Activated naive CD4-positive, alpha-beta T cell treated with anti-CD3 and anti-CD28 coated beads, Interleukin-2, amount 10 ng/mL, durations not matched to agents 7 days and 5 days (primary cell): ENCODE measurements around the gene WDFY4.

Experiments
- CTCF ChIA-PET: fragments of 350-600 bp; sonication (Branson Sonifier 250); formaldehyde crosslinking; loops from one replicate; lab custom pipeline; 2021; ENCODE audit warnings: antibody characterized with exemption; lab: Charles Lee
- DNase-seq: peaks from one replicate; pipeline ENCODE4 v3.0.0-alpha.2; 2020
- H3K27ac Mint-ChIP-seq: one replicate; pipeline ENCODE4 v1.8.0; 2021; ENCODE audit warnings: mild to moderate bottlenecking, moderate library complexity, mixed read lengths
- H3K27me3 Mint-ChIP-seq: one replicate; pipeline ENCODE4 v1.8.0; 2021; ENCODE audit warnings: mild to moderate bottlenecking, mixed read lengths
- H3K36me3 Mint-ChIP-seq: one replicate; pipeline ENCODE4 v1.8.0; 2021; ENCODE audit warnings: mixed read lengths
- H3K4me1 Mint-ChIP-seq: one replicate; pipeline ENCODE4 v1.8.0; 2021; ENCODE audit warnings: mixed read lengths
- H3K4me3 Mint-ChIP-seq: one replicate; pipeline ENCODE4 v1.8.0; 2021; ENCODE audit warnings: mild to moderate bottlenecking, moderate library complexity, mixed read lengths
- H3K9me3 Mint-ChIP-seq: one replicate; pipeline ENCODE4 v1.8.0; 2021; ENCODE audit warnings: mixed read lengths

WDFY4 gene

DNA sequence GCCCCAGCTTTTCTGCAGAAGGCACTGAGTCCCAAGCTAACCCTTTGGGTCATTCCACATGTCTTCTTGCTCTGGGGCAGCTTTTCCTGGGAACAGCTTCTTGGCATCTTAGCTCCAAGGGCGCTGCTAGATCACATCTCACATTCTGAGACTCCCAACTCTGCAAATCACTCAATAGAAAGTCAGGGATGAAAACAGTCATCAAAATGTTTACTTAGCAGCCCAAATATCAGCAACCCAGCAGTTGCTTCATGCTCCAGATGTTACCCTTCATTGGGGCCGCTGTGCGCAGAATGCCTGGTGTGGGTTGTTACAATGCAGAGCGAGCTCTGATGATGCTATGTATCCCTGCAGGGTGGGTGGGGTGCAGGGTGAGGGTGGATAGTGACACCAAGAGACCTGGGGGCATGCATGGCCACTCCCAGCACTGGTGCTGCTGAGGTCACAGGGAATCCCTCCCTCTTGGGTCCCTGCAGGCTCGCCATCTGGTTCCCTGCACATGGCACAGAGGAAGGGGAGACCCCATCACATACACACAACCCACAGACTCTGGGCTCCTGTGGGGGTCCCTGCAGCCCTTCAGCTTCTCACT, 19.0 kb downstream of the WDFY4 start:
- H3K4me3 Mint-ChIP-seq, result no peak overlapping the region
- H3K27ac Mint-ChIP-seq, result no peak overlapping the region
- DNase-seq, result no peak
- no peaks in the 10 kb centered on the region for H3K9me3 Mint-ChIP-seq
- CTCF ChIA-PET, result no interaction called here
- H3K4me1 Mint-ChIP-seq, result no peaks in the 10 kb centered on the region
- H3K36me3 Mint-ChIP-seq, result no peaks in the 10 kb centered on the region
- H3K27me3 Mint-ChIP-seq, result peaks cover 34% of the 10 kb centered on the region

GRCh38 chr10:48704156-48704555, 19.5 kb downstream of the WDFY4 start:
- no peak overlapping the region for H3K4me3 Mint-ChIP-seq
- CTCF ChIA-PET, result no interaction called here
- H3K27ac Mint-ChIP-seq, result no peak overlapping the region
- no peaks in the 10 kb centered on the region for H3K4me1 Mint-ChIP-seq
- no peaks in the 10 kb centered on the region for H3K36me3 Mint-ChIP-seq
- no peak for DNase-seq
- no peaks in the 10 kb centered on the region for H3K9me3 Mint-ChIP-seq
- peaks cover 34% of the 10 kb centered on the region for H3K27me3 Mint-ChIP-seq

DNA sequence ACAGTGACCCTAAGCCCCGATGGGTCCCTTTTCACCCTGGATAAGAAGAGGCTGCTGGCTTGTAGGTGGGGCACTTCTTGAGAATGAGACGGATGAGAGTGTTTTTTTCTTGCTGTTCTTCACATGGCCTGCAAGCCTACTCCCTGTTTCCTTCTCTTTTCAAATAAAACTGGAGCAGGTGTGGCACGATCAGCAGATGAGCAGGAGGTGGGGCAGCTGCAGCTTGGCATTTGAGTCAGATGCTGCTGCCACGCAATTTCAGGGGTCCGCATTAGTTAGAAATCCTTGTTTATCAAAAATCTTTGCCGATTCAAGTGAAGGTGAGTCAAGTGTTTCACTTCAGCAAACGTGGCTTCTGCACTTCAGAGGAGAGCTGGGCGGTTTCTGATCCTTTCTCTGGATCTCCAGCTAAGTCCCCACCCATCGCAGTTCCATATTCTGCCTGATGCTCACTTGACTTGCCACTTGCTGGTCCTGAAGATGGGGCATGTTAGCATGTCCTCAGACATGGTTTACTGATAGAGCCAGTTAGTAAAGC, 20.8 kb downstream of the WDFY4 start:
- peaks cover 30% of the 10 kb centered on the region for H3K27me3 Mint-ChIP-seq
- no peak for DNase-seq
- H3K36me3 Mint-ChIP-seq, result no peaks in the 10 kb centered on the region
- H3K4me1 Mint-ChIP-seq, result no peaks in the 10 kb centered on the region
- no peaks in the 10 kb centered on the region for H3K9me3 Mint-ChIP-seq
- CTCF ChIA-PET, result no interaction called here
- H3K27ac Mint-ChIP-seq, result no peak overlapping the region
- H3K4me3 Mint-ChIP-seq, result no peak overlapping the region

GRCh38 chr10:48707472-48707871, 22.8 kb downstream of the WDFY4 start:
- Mint-ChIP-seq H3K36me3 (no peaks in the 10 kb centered on the region), H3K4me1 (no peaks in the 10 kb centered on the region), H3K4me3 (no peak overlapping the region), H3K9me3 (no peaks in the 10 kb centered on the region), H3K27ac (no peak overlapping the region), H3K27me3 (peaks cover 24% of the 10 kb centered on the region)
- CTCF ChIA-PET, result no interaction called here
- no peak for DNase-seq

GRCh38 chr10:48708144-48708543, 23.5 kb downstream of the WDFY4 start:
- no peaks in the 10 kb centered on the region for H3K4me1 Mint-ChIP-seq
- no peaks in the 10 kb centered on the region for H3K36me3 Mint-ChIP-seq
- no peak overlapping the region for H3K4me3 Mint-ChIP-seq
- no peaks in the 10 kb centered on the region for H3K9me3 Mint-ChIP-seq
- peaks cover 24% of the 10 kb centered on the region for H3K27me3 Mint-ChIP-seq
- DNase-seq, result no peak
- H3K27ac Mint-ChIP-seq, result no peak overlapping the region
- CTCF ChIA-PET, result no interaction called here

GRCh38 chr10:48710647-48711275, 26.1 kb downstream of the WDFY4 start:
- no peaks in the 10 kb centered on the region for H3K4me1 Mint-ChIP-seq
- DNase-seq, result no peak
- H3K4me3 Mint-ChIP-seq, result no peak overlapping the region
- H3K36me3 Mint-ChIP-seq, result no peaks in the 10 kb centered on the region
- peaks cover 20% of the 10 kb centered on the region for H3K27me3 Mint-ChIP-seq
- no peak overlapping the region for H3K27ac Mint-ChIP-seq
- H3K9me3 Mint-ChIP-seq, result peaks cover 2% of the 10 kb centered on the region
- CTCF ChIA-PET, result no interaction called here

DNA sequence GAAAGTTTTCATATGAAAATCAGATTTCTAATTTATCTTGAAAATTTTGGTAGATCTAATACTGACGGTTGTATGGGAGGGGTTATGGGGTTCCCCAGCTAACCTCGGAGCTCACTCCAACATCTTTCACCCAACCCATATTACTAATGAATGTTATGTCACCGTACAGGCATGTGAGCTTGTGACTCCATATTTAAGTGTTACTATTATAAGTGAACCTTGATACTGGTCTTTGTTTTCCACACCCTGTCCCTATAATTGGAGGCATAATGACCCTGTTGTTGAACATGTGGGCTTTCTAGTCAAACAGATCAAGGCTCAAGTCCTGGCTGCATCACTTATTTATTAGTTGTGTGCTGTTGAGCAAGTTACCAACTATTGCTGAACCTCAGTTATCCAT, 27.2 kb downstream of the WDFY4 start:
- Mint-ChIP-seq H3K36me3 (no peaks in the 10 kb centered on the region), H3K27me3 (peaks cover 14% of the 10 kb centered on the region), H3K4me3 (no peak overlapping the region), H3K4me1 (no peaks in the 10 kb centered on the region), H3K9me3 (peaks cover 2% of the 10 kb centered on the region), H3K27ac (no peak overlapping the region)
- CTCF ChIA-PET, result no interaction called here
- no peak for DNase-seq

- no peaks in the 10 kb centered on the region for H3K4me1 Mint-ChIP-seq
Observed at GRCh38 chr10:48714088-48714487, 29.4 kb downstream of the WDFY4 start.

DNA sequence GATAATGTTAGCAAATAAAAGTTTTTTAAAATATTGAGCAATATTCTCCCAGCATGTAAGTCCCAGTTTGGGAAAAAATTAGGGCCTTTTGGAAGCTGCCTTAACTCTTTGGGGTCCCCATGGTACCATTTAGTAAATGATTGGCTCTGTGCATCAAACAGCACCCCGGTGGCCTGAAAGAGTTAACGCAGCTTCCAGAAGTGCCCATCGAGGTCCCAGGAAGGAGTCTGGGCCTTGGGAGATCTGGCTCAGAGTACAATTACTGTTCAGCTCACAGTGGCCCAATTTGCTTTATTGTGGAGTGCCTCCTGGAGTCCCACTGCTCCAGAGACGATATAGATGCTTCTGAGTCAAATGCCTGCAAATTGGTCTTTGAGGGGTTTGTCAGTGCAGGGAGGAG, 31.7 kb downstream of the WDFY4 start:
- H3K36me3 Mint-ChIP-seq, result no peaks in the 10 kb centered on the region
- no peak for DNase-seq
- H3K27me3 Mint-ChIP-seq, result peaks cover 5% of the 10 kb centered on the region
- H3K27ac Mint-ChIP-seq, result no peak overlapping the region
- H3K4me3 Mint-ChIP-seq, result no peak overlapping the region
- CTCF ChIA-PET, result no interaction called here
- H3K4me1 Mint-ChIP-seq, result no peaks in the 10 kb centered on the region
- H3K9me3 Mint-ChIP-seq, result peaks cover 2% of the 10 kb centered on the region

More at GRCh38 chr10:48714088-48714487, 29.4 kb downstream of the WDFY4 start:
- no peaks in the 10 kb centered on the region for H3K36me3 Mint-ChIP-seq
- H3K9me3 Mint-ChIP-seq, result peaks cover 2% of the 10 kb centered on the region
- peaks cover 9% of the 10 kb centered on the region for H3K27me3 Mint-ChIP-seq
- no peak for DNase-seq
- no peak overlapping the region for H3K27ac Mint-ChIP-seq
- CTCF ChIA-PET, result interaction anchor here (1.0 kb wide), 1 partner anchor 13 kb away, joined by 3 read pairs; no protein-coding TSS in a partner anchor
- no peak overlapping the region for H3K4me3 Mint-ChIP-seq

GRCh38 chr10:48720611-48721010, 35.9 kb downstream of the WDFY4 start:
- no peak for DNase-seq
- Mint-ChIP-seq H3K9me3 (no peaks in the 10 kb centered on the region), H3K27ac (no peak overlapping the region), H3K4me3 (no peak overlapping the region), H3K36me3 (no peaks in the 10 kb centered on the region), H3K4me1 (no peaks in the 10 kb centered on the region), H3K27me3 (no peaks in the 10 kb centered on the region)
- CTCF ChIA-PET, result no interaction called here

DNA sequence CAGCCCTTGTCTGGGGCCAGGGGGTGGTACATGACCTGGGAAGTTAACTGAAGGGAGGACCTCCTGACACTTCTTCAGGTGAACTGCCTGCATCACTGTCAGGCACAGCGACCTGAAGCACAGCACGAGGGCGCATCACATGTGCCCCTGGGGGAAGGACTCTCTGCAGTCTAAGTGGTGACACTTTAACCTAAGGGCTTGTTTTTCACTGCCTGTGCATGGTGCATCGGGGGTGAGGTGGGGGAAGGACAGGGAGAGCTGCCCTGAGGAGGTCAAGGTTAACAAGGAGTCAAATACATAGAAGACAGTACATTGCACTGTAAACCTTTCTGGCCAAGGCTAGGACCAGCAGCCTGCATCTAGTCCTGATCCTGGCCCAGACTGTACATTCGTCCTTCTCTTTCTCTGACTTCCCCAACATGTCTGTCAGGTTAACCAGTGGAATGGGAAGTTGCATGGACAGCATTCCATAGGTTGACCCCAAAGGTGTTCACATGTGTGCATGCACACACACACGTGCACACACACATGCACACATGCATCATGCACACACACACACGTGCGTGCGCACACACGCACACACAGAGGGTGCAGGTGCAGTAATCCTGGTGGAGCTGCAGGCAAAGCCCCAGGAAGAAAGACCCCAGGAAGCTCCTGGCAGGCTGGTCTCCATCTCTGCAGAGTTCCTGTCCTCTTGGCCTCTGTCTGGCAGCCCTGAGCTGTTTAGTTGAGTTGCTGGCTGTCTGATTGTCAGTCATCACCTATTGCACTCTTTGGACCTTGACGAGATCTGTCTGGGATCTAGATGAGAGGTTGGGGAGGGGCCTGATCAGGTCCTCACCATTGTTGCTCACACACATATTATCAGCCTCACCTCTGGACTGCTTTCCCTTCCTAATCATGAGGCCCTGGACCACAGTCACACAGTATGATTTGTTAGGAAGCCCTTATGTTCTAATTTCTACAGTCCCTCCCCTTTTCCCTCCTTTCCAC, 37.8 kb downstream of the WDFY4 start:
- no peaks in the 10 kb centered on the region for H3K4me1 Mint-ChIP-seq
- H3K27ac Mint-ChIP-seq, result no peak overlapping the region
- H3K27me3 Mint-ChIP-seq, result no peaks in the 10 kb centered on the region
- no peaks in the 10 kb centered on the region for H3K9me3 Mint-ChIP-seq
- no peak overlapping the region for H3K4me3 Mint-ChIP-seq
- no peaks in the 10 kb centered on the region for H3K36me3 Mint-ChIP-seq
- no peak for DNase-seq
- CTCF ChIA-PET, result no interaction called here

DNA sequence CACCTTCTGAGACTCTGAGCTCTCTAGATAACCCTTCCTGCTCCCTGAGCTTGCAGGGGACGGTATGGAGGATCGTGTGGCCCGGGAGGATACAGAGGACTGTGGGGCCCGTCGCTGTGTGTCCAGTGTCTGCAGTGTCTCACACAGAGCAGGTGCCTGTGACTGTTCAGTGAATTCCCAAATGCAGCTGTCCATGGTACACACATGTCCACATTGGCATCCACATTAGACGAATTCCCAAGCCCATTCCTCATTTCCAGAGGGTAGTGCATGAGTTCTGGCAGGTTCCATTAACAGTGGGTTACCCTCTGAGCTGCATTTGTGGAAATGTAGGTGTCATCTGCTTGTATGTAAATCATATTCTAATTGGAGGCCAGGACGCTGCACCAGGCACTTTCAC, 39.5 kb downstream of the WDFY4 start:
- CTCF ChIA-PET, result no interaction called here
- Mint-ChIP-seq H3K36me3 (no peaks in the 10 kb centered on the region), H3K4me1 (no peaks in the 10 kb centered on the region), H3K9me3 (no peaks in the 10 kb centered on the region), H3K4me3 (no peak overlapping the region), H3K27me3 (peaks cover under 1% of the 10 kb centered on the region), H3K27ac (no peak overlapping the region)
- DNase-seq, result no peak

DNA sequence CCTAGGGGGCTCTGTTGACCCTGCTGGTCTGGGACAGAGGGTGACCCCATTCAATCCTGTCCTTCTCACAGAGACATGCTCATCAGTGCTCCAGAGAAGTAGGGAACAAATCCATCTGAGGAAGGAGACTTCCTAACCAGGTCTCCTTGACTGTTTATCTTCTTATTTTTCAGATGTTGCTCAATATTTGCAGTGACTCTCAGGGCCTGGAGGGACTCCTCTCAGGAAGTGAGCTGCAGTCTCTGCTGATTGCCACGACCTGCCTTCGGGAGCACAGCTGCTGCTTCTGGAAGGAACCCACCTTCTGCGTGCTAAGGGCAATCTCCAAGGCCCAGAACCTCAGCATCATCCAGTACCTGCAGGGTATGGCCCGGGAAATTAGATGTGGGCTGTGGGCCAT, 41.0 kb downstream of the WDFY4 start:
- Mint-ChIP-seq H3K27me3 (peaks cover 4% of the 10 kb centered on the region), H3K4me1 (no peaks in the 10 kb centered on the region), H3K36me3 (no peaks in the 10 kb centered on the region), H3K4me3 (no peak overlapping the region), H3K9me3 (no peaks in the 10 kb centered on the region), H3K27ac (no peak overlapping the region)
- no peak for DNase-seq
- CTCF ChIA-PET, result no interaction called here

DNA sequence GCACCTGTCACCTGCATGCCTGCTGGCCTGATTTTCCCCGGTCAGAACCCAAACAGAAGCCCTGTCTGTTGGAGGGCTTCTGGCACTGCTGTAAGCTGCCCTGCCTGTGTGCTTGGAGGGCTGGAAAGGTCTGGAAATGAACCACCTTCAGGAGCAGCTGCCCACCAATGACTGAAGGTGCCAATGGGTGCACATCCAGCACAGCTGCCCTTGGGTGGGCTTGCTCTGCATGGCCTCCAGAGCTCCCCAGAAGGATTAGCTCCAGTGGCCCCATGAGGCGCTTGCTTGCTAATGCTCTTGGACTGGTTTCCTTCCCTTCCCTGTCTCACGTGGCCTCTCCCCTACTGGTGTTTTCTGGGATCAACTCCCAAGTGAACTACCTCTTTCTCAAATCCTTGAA, 43.2 kb downstream of the WDFY4 start:
- Mint-ChIP-seq H3K4me3 (no peak overlapping the region), H3K27ac (no peak overlapping the region), H3K4me1 (no peaks in the 10 kb centered on the region), H3K36me3 (no peaks in the 10 kb centered on the region), H3K9me3 (no peaks in the 10 kb centered on the region), H3K27me3 (peaks cover 16% of the 10 kb centered on the region)
- CTCF ChIA-PET, result no interaction called here
- no peak for DNase-seq
